GM12864 (cell line): ENCODE data around the gene DUSP12.

Experiments used
- DNase-seq: peaks from one replicate; pipeline ENCODE4 v3.0.0-alpha.2; 2011; ENCODE audit warnings: low read depth
- H3K4me3 ChIP-seq: 2 replicates; pipeline ENCODE4 v1.5.1; 2011; ENCODE audit warnings: mild to moderate bottlenecking, low read depth, low read length, control low read depth
- TF ChIP-seq, protein P1 (sequence below): IDR thresholded peaks from 2 replicates; pipeline ENCODE4 v1.5.1; 2011; ENCODE audit warnings: low read depth, mild to moderate bottlenecking, moderate library complexity, low read length, control low read depth, inconsistent platforms; ENCODE audit errors: missing control alignments

DUSP12 gene

DNA sequence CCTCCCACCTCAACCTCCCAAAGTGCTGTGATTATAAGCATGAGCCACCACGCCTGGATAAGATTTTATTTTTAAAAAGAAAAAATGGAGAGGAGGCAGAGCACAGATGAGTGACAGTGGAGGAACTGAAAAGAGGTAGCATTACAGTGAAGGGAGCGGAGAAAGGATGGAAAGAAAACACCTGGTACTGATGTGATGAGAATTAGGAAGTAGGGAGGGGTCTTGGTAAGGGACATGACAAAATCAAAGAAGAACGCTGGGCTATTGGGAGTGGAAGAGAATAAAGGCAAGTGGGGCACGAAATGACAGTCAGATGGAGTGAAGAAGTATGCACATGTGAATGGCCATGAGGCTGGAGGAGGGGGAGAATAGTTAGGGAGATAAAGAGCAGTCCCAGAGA, 40.2 kb upstream of the DUSP12 start:
- DNase-seq = no peak
- H3K4me3 ChIP-seq = peak overlapping the region; percentile 79
- TF ChIP-seq, protein P1, sequence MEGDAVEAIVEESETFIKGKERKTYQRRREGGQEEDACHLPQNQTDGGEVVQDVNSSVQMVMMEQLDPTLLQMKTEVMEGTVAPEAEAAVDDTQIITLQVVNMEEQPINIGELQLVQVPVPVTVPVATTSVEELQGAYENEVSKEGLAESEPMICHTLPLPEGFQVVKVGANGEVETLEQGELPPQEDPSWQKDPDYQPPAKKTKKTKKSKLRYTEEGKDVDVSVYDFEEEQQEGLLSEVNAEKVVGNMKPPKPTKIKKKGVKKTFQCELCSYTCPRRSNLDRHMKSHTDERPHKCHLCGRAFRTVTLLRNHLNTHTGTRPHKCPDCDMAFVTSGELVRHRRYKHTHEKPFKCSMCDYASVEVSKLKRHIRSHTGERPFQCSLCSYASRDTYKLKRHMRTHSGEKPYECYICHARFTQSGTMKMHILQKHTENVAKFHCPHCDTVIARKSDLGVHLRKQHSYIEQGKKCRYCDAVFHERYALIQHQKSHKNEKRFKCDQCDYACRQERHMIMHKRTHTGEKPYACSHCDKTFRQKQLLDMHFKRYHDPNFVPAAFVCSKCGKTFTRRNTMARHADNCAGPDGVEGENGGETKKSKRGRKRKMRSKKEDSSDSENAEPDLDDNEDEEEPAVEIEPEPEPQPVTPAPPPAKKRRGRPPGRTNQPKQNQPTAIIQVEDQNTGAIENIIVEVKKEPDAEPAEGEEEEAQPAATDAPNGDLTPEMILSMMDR = no peak

DNA sequence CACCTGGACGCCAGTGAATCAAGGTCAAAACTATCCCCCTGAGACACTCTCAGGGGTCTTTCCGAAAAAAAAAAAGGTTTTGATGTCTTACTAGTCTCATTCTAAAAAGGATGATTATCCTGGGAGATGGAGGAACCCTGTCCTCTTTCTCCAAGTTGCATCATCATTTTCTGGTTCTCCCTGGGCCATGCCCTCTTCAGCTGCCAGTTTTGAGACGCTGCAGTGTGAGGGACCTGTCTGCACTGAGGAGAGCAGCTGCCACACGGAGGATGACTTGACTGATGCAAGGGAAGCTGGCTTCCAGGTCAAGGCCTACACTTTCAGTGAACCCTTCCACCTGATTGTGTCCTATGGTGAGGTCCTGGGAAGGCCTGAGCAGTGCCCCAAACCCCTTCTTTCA, 39.0 kb upstream of the DUSP12 start:
- DNase-seq = no peak
- no peak overlapping the region; the same call in 1 of the 2 replicates for H3K4me3 ChIP-seq
- TF ChIP-seq, protein P1 = no peak

DNA sequence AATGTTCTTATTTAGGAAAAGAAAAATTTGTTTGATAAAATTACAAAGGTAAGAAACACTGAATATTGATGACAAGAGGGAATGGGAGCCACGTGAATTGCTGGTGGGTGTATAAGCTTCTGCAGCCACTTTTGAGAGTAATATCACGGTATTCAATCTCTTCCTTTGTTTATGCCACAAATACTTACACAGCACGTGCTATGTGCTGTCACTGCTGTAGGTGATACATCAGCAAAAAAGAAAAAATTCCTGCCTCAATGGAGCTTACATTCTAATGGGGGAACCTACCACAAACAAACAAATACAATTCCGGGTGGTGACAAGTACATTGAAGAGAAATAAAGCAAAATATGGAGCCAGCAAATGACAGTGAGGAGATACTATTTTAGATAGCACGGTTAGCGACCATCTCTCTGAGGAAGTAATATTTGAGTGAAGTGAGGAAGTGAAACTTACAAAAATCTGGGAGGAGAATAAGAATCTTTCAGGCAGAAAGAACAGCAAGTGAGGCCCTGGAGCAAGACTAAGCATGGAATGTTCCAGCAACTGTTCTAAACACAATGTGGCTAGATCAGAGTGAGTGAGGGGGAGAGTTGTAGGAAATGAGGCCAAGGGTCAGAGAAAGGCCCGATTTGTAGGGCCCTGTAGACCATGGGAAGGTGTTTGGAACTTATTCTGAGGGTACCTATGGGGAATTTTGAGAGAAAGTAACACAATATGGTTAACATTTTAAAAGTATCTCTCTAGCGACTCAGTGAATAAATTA, 30.8 kb upstream of the DUSP12 start:
- DNase-seq = no peak
- TF ChIP-seq, protein P1 = no peak
- no peak overlapping the region; the same call in 1 of the 2 replicates for H3K4me3 ChIP-seq

DNA sequence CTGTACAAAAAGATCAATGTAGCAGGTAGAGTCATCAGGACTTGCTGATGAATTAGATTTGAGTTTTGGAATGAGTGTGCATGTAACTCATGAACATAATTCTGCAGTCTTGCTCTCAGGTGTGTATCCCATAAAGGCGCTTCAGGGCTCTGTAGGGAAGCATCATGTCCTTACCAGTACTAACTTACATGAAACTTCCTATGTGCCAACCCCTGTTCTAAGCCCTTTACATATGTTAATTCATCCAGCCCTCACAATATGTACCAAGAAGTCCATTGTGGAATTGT, 30.3 kb upstream of the DUSP12 start:
- TF ChIP-seq, protein P1 = no peak
- no peak overlapping the region for H3K4me3 ChIP-seq
- DNase-seq = no peak

DNA sequence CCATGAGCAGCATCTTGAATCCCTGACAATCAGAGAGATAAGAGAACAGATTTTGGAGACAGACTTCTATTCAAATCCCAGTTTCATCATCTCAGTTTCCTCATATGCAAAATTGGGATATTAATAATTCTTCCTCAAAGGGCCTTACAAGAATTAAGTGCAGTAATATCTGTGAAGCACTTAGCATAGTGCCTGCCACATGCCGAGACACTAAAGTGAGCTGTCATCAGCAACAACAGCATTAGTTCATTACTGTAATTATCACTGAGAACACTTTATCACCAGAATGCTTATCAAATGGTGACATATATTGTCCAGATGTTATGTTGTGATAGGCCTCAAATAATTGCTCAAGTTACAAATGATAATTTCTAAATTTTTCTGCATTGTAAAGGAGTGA, 29.2 kb upstream of the DUSP12 start:
- H3K4me3 ChIP-seq = no peak overlapping the region
- no peak for DNase-seq
- TF ChIP-seq, protein P1 = no peak

DNA sequence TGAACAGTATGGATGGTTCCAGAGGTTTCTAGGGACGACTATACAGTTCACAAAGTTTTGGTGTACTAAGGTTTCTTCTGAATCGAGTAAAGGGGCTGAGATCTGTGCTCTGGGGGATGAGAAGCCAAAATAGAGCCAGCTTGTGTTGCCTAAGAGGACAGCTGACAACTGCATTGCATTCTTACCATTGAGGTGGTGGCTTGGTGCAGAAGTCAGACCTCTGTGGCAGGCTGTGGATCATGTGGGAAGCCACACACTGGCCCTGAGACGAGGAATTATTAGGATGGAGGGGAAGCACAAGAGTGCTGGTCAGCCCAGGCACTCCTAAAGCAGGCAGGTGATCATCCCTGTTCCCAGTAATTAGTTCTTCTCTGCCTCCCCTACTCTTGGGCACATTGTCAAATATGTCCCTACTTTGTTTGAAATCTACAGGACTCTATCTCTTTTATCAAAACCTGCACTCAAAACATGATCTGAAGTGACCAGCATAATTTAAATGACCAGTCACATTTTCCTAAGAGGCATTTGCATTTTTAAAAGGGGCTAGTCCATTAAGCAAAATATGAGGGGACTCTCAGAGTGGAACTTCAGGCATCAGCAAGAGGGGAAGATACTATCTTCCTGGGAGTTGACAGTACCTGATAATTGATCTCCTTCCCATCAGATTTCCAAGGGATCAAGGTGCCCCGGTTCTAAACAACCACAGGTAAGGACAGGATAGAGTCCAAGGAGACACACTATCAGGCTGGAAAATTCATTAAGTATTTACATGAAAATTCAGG, 28.4 kb upstream of the DUSP12 start, which contains the start of gene FCRLB:
TSS of gene FCRLB (plus strand) at position 589 of the 782 bp plus-strand sequence. CDS start 1,129 bp downstream, outside the sequence.
- H3K4me3 ChIP-seq = no peak within 1 kb of the TSS
- TF ChIP-seq, protein P1 = no peak
- DNase-seq = no peak
